CD4-positive, alpha-beta T cell (primary cell): ENCODE data around the gene TMIGD2. TPM values are rescaled to one million over a fixed set of nuclear protein-coding genes. Genes with fewer than 3 reads are reported as not detected.

Source experiments
- ATAC-seq: fragments of 200-7000 bp; cut with Tn5 transposase; one replicate; pipeline ENCODE4 v1.10.0; 2022; ENCODE audit warnings: mild to moderate bottlenecking; ENCODE audit not compliant: poor library complexity
- CTCF ChIA-PET: fragments of 350-600 bp; sonication (Branson Sonifier 250); formaldehyde crosslinking; loops from one replicate; lab custom pipeline; 2021; ENCODE audit warnings: antibody characterized with exemption, inconsistent platforms; lab: Charles Lee
- POLR2A ChIA-PET: fragments of 350-600 bp; sonication (Branson Sonifier 250); formaldehyde crosslinking; loops from one replicate; lab custom pipeline; 2021; ENCODE audit warnings: antibody characterized with exemption, inconsistent platforms; lab: Charles Lee
- DNase-seq, 14 experiments: peaks; one replicate each; pipeline ENCODE4 v3.0.0-alpha.2; 2013 to 2020; ENCODE audit warnings: mixed read lengths in 2 of 14
- H3K27ac ChIP-seq, 2 donors: one replicate each; pipeline versions ENCODE4 v1.5.1 to v1.7.0; 2013; ENCODE audit warnings: low read length in 2 of 2, low read depth in 1 of 2, mild to moderate bottlenecking in 1 of 2
- H3K27me3 ChIP-seq, 2 experiments: 1 replicate in 1 of 2; 2 replicates in 1 of 2; pipeline versions ENCODE4 v1.6.1 to v1.7.0; 2013; ENCODE audit warnings: low read length in 2 of 2, control low read depth in 1 of 2, mild to moderate bottlenecking in 1 of 2, moderate library complexity in 1 of 2; ENCODE audit not compliant: insufficient read depth in 2 of 2, control insufficient read depth in 1 of 2
- H3K36me3 ChIP-seq: one replicate; pipeline ENCODE4 v1.6.1; 2013; ENCODE audit warnings: low read length, control low read depth; ENCODE audit not compliant: insufficient read depth
- H3K4me1 ChIP-seq: one replicate; pipeline ENCODE4 v1.6.1; 2013; ENCODE audit warnings: low read length, control low read depth; ENCODE audit not compliant: insufficient read depth
- H3K4me3 ChIP-seq: one replicate; pipeline ENCODE4 v1.5.1; 2013; ENCODE audit warnings: mild to moderate bottlenecking, low read length, moderate library complexity
- H3K9me3 ChIP-seq, 2 experiments: 1 replicate in 1 of 2; 2 replicates in 1 of 2; pipeline versions ENCODE4 v1.6.1 to v1.7.0; 2013; ENCODE audit warnings: low read length in 2 of 2, mild to moderate bottlenecking in 2 of 2, control low read depth in 1 of 2, moderate library complexity in 1 of 2; ENCODE audit not compliant: control insufficient read depth in 1 of 2, insufficient read depth in 1 of 2
- H3K27ac Mint-ChIP-seq: one replicate; pipeline ENCODE4 v1.8.0; 2020; ENCODE audit warnings: mixed read lengths
- H3K27me3 Mint-ChIP-seq: one replicate; pipeline ENCODE4 v1.8.0; 2021; ENCODE audit warnings: mixed read lengths
- H3K36me3 Mint-ChIP-seq: one replicate; pipeline ENCODE4 v1.8.0; 2021; ENCODE audit warnings: low read depth, mixed read lengths
- H3K4me1 Mint-ChIP-seq: one replicate; pipeline ENCODE4 v1.8.0; 2021; ENCODE audit warnings: low read depth, mixed read lengths
- H3K4me3 Mint-ChIP-seq: one replicate; pipeline ENCODE4 v1.8.0; 2020; ENCODE audit warnings: mild to moderate bottlenecking, mixed read lengths
- H3K9me3 Mint-ChIP-seq: one replicate; pipeline ENCODE4 v1.8.0; 2020; ENCODE audit warnings: mixed read lengths
- intact Hi-C, 2 experiments: fragments of 100-400 bp; cut with DNase I in 1 of 2; cut with micrococcal nuclease in 1 of 2; formaldehyde crosslinking; loops; one replicate each; pipeline versions ENCODE4 v1.15.1 to v1.9.0; 2023 to 2025; cut with DNase I, micrococcal nuclease
- total RNA-seq, 174 experiments: library from RNA in 2 of 174; stranded (reverse) in 2 of 174; gene quantifications; one replicate each; pipeline ENCODE4 v1.2.3 and lab custom pipeline; 2021 to 2026
- TF ChIP-seq, protein P1 (sequence below): fragments of 200-600 bp; IDR thresholded peaks from one replicate; pipeline ENCODE4 v1.8.0; 2022; ENCODE audit warnings: antibody characterized with exemption, mild to moderate bottlenecking

TMIGD2 gene
- total RNA-seq, 2 experiments from 2014 or later: 17.6 to 20.9 TPM

DNA sequence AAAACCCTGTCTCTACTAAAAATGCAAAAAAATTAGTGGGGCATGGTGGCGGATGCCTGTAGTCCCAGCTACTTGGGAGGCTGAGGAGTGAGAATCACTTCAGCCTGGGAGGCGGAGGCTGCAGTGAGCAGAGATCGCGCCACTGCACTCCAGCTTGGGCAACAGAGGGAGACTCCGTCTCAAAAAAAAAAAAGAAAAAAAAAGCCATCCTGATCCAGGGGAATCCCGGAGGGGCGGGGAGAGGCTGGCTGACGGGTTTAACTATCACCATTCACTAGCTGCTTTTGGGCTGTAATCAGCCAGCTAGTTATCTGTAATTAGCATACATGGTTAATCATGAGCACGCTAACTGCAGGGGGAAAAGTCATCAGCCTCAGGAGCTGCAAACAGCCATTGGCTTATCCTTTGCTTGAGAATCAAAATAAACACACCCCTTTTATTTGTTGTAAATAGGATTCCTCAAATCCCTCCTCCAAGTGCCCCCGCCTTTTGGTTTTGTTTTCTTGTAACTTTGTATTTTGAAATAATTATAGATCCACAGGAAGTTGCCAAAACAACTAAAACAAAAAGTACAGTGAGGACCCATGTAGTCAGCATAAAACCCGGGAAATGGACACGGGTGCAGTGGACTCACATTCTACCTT is 11.8 kb upstream of the TMIGD2 start:
- Histone ChIP-seq H3K4me3 (no peak overlapping the region), H3K27me3 (no peaks in the 10 kb centered on the region), H3K4me1 (no peaks in the 10 kb centered on the region), H3K9me3 (no peaks in the 10 kb centered on the region), H3K27ac (no peak overlapping the region), H3K36me3 (no peaks in the 10 kb centered on the region)
- CTCF ChIA-PET: no interaction called here
- H3K4me1 Mint-ChIP-seq: no peaks in the 10 kb centered on the region
- no peaks in the 10 kb centered on the region for H3K9me3 Mint-ChIP-seq
- H3K4me3 Mint-ChIP-seq: no peak overlapping the region
- H3K36me3 Mint-ChIP-seq: no peaks in the 10 kb centered on the region
- H3K27ac Mint-ChIP-seq: no peak overlapping the region
- no peak for DNase-seq
- TF ChIP-seq, protein P1, sequence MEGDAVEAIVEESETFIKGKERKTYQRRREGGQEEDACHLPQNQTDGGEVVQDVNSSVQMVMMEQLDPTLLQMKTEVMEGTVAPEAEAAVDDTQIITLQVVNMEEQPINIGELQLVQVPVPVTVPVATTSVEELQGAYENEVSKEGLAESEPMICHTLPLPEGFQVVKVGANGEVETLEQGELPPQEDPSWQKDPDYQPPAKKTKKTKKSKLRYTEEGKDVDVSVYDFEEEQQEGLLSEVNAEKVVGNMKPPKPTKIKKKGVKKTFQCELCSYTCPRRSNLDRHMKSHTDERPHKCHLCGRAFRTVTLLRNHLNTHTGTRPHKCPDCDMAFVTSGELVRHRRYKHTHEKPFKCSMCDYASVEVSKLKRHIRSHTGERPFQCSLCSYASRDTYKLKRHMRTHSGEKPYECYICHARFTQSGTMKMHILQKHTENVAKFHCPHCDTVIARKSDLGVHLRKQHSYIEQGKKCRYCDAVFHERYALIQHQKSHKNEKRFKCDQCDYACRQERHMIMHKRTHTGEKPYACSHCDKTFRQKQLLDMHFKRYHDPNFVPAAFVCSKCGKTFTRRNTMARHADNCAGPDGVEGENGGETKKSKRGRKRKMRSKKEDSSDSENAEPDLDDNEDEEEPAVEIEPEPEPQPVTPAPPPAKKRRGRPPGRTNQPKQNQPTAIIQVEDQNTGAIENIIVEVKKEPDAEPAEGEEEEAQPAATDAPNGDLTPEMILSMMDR: no peak
- no peak for ATAC-seq
- H3K27me3 Mint-ChIP-seq: no peaks in the 10 kb centered on the region
- intact Hi-C loops: no loop called here
- POLR2A ChIA-PET: interaction anchor here (1.0 kb wide), 1 partner anchor 11 kb away, joined by 3 read pairs; no protein-coding TSS in a partner anchor

DNA sequence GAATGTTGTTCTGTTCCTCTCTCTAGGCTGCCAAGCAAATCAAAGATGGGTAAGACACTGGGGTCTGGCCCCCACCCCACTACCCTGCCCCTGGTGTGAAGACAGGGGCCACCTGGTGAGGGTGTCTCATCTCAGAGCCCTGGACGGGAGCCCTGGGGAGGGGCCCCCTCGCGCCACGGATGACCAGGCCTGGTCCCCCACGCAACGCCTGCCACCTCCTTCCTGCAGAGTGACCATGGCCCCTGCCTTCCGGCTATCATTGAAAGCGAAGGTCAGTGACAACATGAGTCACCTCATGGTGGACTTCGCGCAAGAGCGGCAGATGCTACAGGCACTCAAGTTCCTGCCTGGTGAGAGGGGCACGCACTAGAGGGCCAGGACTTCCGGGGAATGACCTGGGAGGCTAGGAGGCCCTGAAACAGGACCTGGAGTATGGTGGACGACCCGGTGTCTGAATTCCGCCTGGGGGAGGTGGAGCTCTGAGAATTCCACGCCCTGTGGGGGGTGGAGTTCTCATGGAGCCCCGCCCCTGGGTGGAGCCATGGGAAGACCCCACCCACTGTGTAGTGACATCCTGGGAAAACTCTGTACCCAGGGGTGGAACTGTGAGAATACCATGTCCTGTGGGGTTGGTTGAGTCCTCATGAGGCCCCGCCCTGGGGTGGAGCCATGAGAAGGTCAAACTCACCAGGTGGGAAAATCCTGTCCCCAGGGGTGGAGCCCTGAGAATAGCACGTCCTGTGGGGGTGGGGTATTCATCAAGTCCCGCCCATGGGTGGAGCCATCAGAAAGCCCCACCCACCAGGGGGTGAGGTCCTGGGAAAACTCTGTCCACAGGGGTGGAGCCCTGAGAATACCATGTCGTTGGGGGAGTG is 8.3 kb upstream of the TMIGD2 start:
- DNase-seq: peak in 1 of 14 experiments; percentile 47

DNA sequence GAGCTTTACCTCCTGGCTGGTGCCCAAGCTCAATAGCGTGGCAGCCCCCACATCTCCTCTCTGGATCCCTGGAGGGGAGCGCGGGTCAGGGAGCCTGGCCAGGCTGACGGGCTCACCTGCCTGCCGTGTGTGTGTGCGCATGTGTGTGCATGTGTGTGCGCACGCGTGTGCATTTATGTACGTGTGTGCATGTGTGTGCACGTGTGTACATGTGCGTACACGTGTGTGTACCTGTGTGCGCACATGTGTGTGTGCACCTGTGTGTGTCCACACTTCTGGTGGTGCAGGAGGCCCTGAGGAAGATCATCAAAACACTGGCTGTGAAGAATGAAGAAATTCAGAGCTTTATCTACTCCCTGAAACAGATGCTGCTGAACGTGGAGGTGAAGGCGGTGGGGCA is 3.5 kb upstream of the TMIGD2 start:
- no peaks in the 10 kb centered on the region for H3K9me3 ChIP-seq
- POLR2A ChIA-PET: no interaction called here
- no peaks in the 10 kb centered on the region for H3K27me3 Mint-ChIP-seq
- peaks cover 31% of the 10 kb centered on the region for H3K4me1 Mint-ChIP-seq
- H3K4me3 Mint-ChIP-seq: peak overlapping the region; percentile 45
- CTCF ChIA-PET: no interaction called here
- no peaks in the 10 kb centered on the region for H3K36me3 ChIP-seq
- intact Hi-C loops: loop anchor here in 1 of 2 experiments (2.0 kb wide), 1 partner anchor 21 kb away; no protein-coding TSS in a partner anchor
- DNase-seq: no peak
- H3K27me3 ChIP-seq: peaks cover 0 to 3% of the 10 kb centered on the region in 2 experiments
- no peak for ATAC-seq
- H3K9me3 Mint-ChIP-seq: no peaks in the 10 kb centered on the region
- TF ChIP-seq, protein P1: no peak
- no peaks in the 10 kb centered on the region for H3K36me3 Mint-ChIP-seq
- no peak overlapping the region for H3K27ac Mint-ChIP-seq
- H3K4me1 ChIP-seq: peaks cover 36% of the 10 kb centered on the region
- no peak overlapping the region for H3K4me3 ChIP-seq
- no peak overlapping the region for H3K27ac ChIP-seq

More for the DNA sequence above, 8.3 kb upstream of the TMIGD2 start:
- no peak overlapping the region for H3K4me3 Mint-ChIP-seq
- no peak overlapping the region for H3K27ac Mint-ChIP-seq
- TF ChIP-seq, protein P1: no peak
- no peaks in the 10 kb centered on the region for H3K27me3 ChIP-seq
- H3K9me3 ChIP-seq: no peaks in the 10 kb centered on the region
- intact Hi-C loops: no loop called here
- no peaks in the 10 kb centered on the region for H3K9me3 Mint-ChIP-seq
- no peaks in the 10 kb centered on the region for H3K4me1 ChIP-seq
- no peak overlapping the region for H3K27ac ChIP-seq
- ChIA-PET CTCF (no interaction called here), POLR2A (no interaction called here)
- no peak overlapping the region for H3K4me3 ChIP-seq
- ATAC-seq: no peak
- no peaks in the 10 kb centered on the region for H3K27me3 Mint-ChIP-seq
- no peaks in the 10 kb centered on the region for H3K36me3 Mint-ChIP-seq
- no peaks in the 10 kb centered on the region for H3K36me3 ChIP-seq
- no peaks in the 10 kb centered on the region for H3K4me1 Mint-ChIP-seq
